HUES48 (cell line): Measurements from ENCODE around the gene SGSH.
"Not testable (repeated sequence)": the region's sequence is repeated elsewhere in the genome, so short reads cannot be mapped to it uniquely, and the experiment has no call there.

Source experiments
- H3K27ac ChIP-seq: one replicate; pipeline ENCODE4 v1.7.0; 2013; ENCODE audit warnings: low read depth, low read length, inconsistent platforms
- H3K27me3 ChIP-seq: 2 replicates; pipeline ENCODE4 v1.6.1; 2013; ENCODE audit warnings: mild to moderate bottlenecking, low read length; ENCODE audit not compliant: control insufficient read depth, insufficient read depth
- H3K36me3 ChIP-seq: 2 replicates; pipeline ENCODE4 v1.6.1; 2013; ENCODE audit warnings: low read length; ENCODE audit not compliant: control insufficient read depth, insufficient read depth
- H3K4me1 ChIP-seq: 2 replicates; pipeline ENCODE4 v1.6.1; 2013; ENCODE audit warnings: mild to moderate bottlenecking, low read length; ENCODE audit not compliant: control insufficient read depth, insufficient read depth
- H3K4me3 ChIP-seq: 2 replicates; pipeline ENCODE4 v1.5.1; 2013; ENCODE audit warnings: mild to moderate bottlenecking, low read depth, low read length
- H3K9ac ChIP-seq: 2 replicates; pipeline ENCODE4 v1.6.1; 2013; ENCODE audit warnings: mild to moderate bottlenecking, low read depth, low read length, moderate library complexity
- H3K9me3 ChIP-seq: 2 replicates; pipeline ENCODE4 v1.6.1; 2013; ENCODE audit warnings: low read length; ENCODE audit not compliant: control insufficient read depth, insufficient read depth

SGSH gene

DNA sequence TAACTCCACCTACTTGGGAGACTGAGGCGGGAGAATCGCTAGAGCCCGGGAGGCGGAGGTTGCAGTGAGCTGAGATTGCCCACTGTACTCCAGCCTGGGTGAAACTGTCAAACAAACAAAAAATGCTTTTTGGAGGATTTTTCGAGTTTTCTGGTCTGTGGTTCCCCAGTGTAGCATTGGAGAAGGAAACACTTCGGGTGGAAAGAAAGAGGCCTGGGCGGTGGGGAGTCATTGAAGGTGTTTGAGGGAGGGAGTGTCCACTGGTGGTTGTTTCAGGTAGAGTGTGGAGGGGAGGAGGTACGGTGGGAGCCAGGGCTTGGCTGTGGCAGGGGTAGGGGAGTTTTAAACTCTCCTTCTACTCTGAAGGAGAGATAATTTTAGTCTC lies 41.8 kb upstream of the SGSH start:
- no peaks in the 10 kb centered on the region for H3K27me3 ChIP-seq
- peaks cover 27% of the 10 kb centered on the region for H3K4me1 ChIP-seq
- no peaks in the 10 kb centered on the region for H3K9me3 ChIP-seq
- H3K4me3 ChIP-seq: peak overlapping the region; percentile 86
- H3K36me3 ChIP-seq: peaks cover 19% of the 10 kb centered on the region
- H3K27ac ChIP-seq: peak overlapping the region; percentile 100
- H3K9ac ChIP-seq: peak overlapping the region; percentile 47

DNA sequence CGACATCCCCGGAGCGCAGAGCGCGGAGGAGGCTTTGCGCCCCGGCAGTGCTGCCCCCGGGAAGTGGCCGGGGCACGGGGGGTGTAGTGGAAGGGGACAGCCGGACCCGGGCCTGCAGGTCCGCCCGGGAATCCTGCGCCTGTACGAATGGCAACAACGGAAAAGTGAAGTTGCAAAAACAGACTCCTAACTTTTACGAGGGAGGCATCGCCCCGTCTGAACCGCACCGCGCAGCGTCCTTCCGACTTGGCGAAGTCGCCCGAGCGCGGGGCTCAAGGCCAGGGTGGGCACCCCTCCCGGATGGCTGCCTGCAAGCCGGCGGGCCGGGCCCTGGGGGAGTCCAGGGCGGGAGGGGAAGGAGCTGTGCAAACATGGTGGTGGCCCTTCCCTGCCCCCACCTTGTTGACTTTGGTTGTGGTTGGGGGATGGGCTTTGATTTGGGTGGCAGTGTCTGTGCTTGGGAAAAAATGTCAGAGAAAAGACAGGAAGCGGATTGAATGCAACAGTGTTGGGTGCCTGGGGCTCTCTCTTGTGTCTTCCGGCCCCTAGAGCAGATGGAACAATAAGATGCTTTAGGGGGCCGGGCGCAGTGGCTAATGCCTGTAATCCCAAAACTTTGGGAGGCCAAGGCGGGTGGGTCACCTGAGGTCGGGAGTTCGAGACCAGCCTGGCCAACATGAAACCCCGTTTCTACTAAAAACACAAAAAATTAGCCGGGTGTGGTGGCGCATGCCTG lies 41.2 kb upstream of the SGSH start:
- Histone ChIP-seq H3K9me3 (no peaks in the 10 kb centered on the region), H3K27me3 (no peaks in the 10 kb centered on the region), H3K4me3 (peak overlapping the region; percentile 86), H3K36me3 (peaks cover 19% of the 10 kb centered on the region), H3K9ac (peak overlapping the region; percentile 92), H3K4me1 (peaks cover 27% of the 10 kb centered on the region), H3K27ac (peak overlapping the region; percentile 100)

DNA sequence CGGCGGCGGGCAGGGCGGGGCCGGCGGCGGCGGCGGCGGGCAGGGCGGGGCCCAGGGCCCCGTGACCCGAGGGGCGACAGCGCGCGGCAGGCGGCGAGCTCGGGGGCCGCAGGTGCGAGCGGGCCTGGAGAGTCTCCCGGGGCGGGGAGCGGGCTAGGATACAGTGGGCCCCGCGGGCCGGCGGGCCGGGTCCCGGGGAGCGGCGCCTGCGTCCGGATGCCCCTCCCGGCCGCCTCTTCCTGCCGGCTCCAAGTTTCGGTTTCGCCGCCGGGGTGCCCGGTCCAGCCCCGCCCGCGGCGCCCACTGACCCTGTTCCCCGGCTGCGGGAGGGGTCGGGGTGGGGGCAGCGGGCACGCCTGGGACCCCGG lies 40.6 kb upstream of the SGSH start, which contains the start of gene RNF213:
Gene RNF213 (plus strand): TSS at position 62 of the 368 bp plus-strand sequence. CDS start 2,830 bp downstream, outside the sequence.
- H3K9me3 ChIP-seq: no peaks in the 10 kb centered on the region
- H3K4me1 ChIP-seq: peaks cover 27% of the 10 kb centered on the region
- peak within 1 kb of the TSS; percentile 92 for H3K9ac ChIP-seq
- H3K36me3 ChIP-seq: peaks cover 13% of the 10 kb centered on the region
- H3K27ac ChIP-seq: peak within 1 kb of the TSS; percentile 100
- H3K27me3 ChIP-seq: no peaks in the 10 kb centered on the region
- peak within 1 kb of the TSS; percentile 86 for H3K4me3 ChIP-seq

DNA sequence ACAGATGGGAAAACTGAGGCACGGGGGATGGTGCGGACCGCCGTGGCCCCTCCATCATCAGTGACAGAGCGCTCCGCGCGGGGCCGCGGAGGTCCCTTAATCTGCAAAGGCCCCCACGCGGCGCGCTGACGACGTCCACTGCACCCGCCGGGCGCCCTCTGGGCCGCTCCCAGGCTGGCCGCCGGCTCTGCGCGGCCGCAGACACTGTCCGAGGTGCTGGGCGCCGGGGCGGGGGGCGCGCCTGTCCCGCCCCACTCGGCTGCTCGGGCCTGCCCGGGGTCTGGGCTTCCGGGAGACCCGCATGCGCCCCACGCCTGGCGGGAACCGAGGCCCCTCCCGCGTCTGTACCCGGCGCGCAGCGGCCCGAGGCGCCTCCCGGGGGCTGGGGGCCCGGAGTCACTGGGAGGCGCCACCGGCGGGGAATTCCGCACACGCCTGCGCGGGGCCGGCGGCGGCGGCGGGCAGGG lies 40.0 kb upstream of the SGSH start:
- Histone ChIP-seq H3K9ac (no peak overlapping the region), H3K4me1 (peaks cover 27% of the 10 kb centered on the region), H3K4me3 (peak overlapping the region; percentile 56), H3K27ac (peak overlapping the region; percentile 82), H3K36me3 (peaks cover 6% of the 10 kb centered on the region), H3K27me3 (no peaks in the 10 kb centered on the region), H3K9me3 (no peaks in the 10 kb centered on the region)

DNA sequence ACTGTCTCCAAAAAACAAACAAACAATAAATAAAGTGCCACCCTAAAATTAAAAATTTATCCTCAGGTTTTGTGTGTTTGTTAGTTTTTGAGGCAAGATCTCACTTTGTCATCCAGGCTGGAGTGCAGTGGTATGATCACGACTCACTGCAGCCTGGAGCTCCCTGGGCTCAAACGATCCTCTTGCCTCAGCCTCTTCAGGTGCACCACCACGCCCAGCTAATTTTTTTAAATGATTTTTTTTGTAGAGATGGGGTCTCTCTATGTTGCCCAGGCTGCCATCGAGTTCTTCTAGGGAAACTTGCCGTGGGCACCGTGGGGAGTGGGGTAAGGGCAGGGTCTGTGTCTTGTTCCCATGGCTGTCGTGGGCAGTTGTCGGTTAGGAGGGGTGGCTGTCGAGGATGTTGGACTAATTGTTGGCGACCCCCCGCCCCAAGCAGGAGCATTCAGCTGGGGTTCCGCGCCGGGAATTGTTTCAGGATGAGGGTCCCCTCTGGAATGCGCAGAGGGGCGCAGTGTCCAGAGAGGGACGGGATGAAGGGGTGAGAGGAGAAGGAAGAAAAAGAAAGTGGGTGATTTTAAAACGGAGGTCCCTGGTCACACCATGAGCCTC lies 39.4 kb upstream of the SGSH start:
- H3K9ac ChIP-seq: no peak overlapping the region
- H3K4me3 ChIP-seq: peak overlapping the region; percentile 56
- peaks cover 27% of the 10 kb centered on the region for H3K4me1 ChIP-seq
- no peaks in the 10 kb centered on the region for H3K9me3 ChIP-seq
- no peaks in the 10 kb centered on the region for H3K27me3 ChIP-seq
- 0 out of 2 replicates have a peak, but pooled peaks cover 3% of the 10 kb centered on the region for H3K36me3 ChIP-seq
- H3K27ac ChIP-seq: peak overlapping the region; percentile 82

DNA sequence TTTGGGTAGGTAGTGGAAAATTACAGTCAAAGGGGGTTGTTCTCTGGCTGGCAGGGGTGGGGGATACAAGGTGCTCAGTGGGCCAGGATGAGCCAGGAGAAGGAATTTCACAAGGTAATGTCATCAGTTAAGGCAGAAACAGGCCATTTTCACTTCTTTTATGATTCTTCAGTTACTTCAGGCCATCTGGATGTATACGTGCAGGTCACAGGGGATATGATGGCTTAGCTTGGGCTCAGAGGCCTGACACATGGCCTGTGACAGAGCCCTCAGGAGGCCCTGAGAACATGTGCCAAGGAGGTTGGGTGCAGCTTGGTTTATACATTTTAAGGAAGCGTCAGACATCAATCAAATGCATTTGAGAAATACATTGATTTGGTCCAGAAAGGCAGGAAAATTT lies 38.2 kb upstream of the SGSH start:
- H3K9ac ChIP-seq, H3K36me3 ChIP-seq, H3K4me3 ChIP-seq, H3K9me3 ChIP-seq, H3K27me3 ChIP-seq: not testable (repeated sequence)
- H3K27ac ChIP-seq: peak overlapping the region; percentile 26
- H3K4me1 ChIP-seq: peaks cover 22% of the 10 kb centered on the region

DNA sequence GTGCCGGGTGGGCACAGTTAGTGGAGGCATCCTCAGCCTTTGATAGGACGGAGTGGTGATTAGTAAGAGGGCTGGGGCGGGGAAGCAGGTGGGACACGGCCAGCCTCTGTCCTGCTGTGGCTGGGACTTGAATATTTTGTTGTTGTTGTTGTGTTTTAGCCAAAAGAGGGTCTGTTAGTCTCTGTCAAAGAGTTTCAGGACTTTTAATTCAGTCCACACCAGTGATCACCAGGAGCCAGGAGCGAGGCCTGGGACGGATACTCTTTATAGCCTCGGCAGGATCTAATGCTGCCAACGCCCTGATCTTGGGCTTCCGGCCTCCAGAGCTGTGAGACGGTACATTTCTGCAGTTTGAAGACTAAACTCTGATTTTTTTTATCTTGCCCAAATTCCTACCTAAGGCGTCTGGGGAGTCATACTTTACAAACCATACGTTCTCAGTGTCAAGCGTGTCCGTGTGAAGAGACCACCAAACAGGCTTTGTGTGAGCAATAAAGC lies 37.6 kb upstream of the SGSH start:
- peaks cover 18% of the 10 kb centered on the region for H3K4me1 ChIP-seq
- H3K27ac ChIP-seq: peak overlapping the region; percentile 83
- no peak overlapping the region for H3K4me3 ChIP-seq
- H3K9ac ChIP-seq: no peak overlapping the region
- H3K36me3 ChIP-seq: no peaks in the 10 kb centered on the region
- H3K9me3 ChIP-seq: no peaks in the 10 kb centered on the region
- H3K27me3 ChIP-seq: no peaks in the 10 kb centered on the region

DNA sequence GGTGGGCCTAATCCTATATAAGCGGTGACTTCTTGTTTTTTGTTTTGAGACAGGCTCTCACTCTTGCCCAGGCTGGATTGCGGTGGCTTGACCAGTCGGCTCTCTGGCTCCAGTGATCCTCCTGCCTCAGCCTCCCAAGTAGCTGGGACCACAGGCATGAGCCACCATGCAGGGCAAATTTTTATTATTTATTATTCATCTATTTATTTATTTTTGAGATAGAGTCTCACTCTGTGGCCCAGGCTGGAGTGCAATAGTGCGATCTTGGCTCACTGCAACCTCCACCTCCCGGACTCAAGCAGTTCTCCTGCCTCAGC lies 35.9 kb upstream of the SGSH start:
- Histone ChIP-seq H3K9me3 (no peaks in the 10 kb centered on the region), H3K27ac (no peak overlapping the region), H3K27me3 (no peaks in the 10 kb centered on the region), H3K36me3 (0 out of 2 replicates have a peak, but pooled peaks cover 3% of the 10 kb centered on the region), H3K9ac (no peak overlapping the region), H3K4me1 (peaks cover 8% of the 10 kb centered on the region; the same call in 1 of the 2 replicates), H3K4me3 (no peak overlapping the region)

DNA sequence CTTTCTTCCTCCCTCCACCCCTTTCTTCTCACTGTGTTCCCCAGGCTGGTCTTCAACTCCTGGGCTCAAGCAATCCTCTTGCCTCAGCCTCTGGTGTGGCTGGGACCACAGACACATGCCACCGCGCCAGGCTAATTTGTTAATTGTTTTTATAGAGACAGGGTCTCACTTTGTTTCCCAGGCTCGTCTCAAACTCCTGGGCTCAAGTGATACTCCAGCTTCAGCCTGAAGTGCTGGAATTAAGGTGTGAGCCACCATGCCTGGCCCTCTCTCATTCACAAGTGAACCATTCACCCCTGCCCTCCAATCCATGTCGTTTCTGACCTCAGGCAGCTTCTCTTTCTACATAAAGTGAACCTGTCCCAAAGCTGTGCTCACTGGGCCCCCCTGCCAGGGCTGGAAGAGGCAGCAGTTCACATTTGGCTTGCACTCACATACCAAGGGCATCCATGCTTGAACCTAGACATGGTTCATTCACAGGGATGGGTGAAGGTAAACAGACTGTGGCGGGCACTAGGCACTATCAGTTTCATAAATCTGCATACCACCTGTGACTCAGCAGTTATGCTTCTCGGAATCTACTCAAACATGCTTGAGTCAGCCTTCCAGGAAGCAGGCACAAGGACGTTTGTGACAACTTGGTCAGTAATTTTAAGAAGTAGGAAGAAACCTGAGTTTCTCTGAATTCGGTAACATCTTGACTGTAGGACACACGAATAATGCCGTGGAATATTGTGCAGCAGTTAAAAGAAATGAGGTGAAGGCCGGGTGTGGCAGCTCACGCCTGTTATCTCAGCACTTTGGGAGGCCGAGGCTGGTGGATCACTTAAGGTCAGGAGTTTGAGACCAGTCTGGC lies 34.5 kb upstream of the SGSH start:
- Histone ChIP-seq H3K9ac (no peak overlapping the region), H3K4me3 (no peak overlapping the region), H3K27ac (peak overlapping the region; percentile 18), H3K27me3 (no peaks in the 10 kb centered on the region), H3K36me3 (0 out of 2 replicates have a peak, but pooled peaks cover 9% of the 10 kb centered on the region), H3K9me3 (no peaks in the 10 kb centered on the region), H3K4me1 (peaks cover 8% of the 10 kb centered on the region; the same call in 1 of the 2 replicates)

DNA sequence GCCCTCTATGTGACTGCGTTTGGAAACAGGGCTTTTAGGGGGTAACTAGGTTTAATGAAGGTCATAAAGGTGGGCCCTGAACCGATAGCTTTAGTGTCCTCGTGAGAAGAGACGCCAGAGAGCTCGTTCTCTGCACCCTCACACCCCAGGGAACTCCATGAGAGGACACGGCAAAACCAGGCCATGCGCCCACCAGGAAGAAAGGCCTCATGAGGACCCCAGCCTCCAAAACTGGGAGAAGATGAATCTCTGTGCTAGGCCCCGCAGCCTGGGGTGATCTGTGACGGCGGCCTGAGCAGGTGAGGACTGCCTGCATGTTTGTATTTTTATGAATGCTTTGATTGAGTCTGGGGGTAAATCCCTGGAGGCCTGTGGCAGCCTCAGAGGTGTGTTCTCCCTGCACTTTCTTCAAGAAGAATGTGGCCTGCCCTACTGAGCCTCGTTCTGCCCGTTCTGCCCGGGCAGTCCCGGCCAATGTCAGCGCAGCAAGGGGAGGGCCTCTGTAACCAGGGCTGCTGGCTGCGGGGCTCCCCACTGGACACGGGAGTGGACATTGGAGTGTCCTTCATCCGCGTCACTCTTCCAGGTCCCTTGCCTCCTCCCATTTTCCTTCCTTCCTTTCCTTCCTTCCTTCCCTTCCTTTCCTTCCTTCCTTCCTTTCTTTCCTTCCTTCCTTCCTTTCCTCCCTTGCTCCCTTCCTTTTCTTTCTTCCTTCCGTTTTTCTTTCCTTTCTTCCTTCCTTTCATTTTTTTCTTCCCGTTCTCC lies 33.7 kb upstream of the SGSH start:
- Histone ChIP-seq H3K9ac (no peak overlapping the region), H3K36me3 (0 out of 2 replicates have a peak, but pooled peaks cover 10% of the 10 kb centered on the region), H3K4me3 (no peak overlapping the region), H3K4me1 (peaks cover 8% of the 10 kb centered on the region; the same call in 1 of the 2 replicates), H3K9me3 (no peaks in the 10 kb centered on the region), H3K27me3 (no peaks in the 10 kb centered on the region), H3K27ac (no peak overlapping the region)
